K562 (cell line): ENCODE data around the gene NPFF.

Experiments used
- ARID3A ChIP-seq: IDR thresholded peaks from 2 replicates; pipeline ENCODE4 v1.6.1; 2012; ENCODE audit warnings: low read depth, low read length, improper control_type of control experiment, borderline replicate concordance
- CHD7 ChIP-seq: fragments of 200-600 bp; sonication (generic); IDR thresholded peaks from one replicate; pipeline ENCODE4 v1.6.1; 2012; ENCODE audit warnings: mild to moderate bottlenecking, low read depth, low read length, inconsistent platforms
- ELK1 ChIP-seq: sonication (generic); formaldehyde crosslinking; IDR thresholded peaks from 2 replicates; pipeline ENCODE4 v1.8.1; 2022; ENCODE audit warnings: missing genetic modification reagents
- SP1 ChIP-seq: sonication (generic); formaldehyde crosslinking; IDR thresholded peaks from 2 replicates; pipeline ENCODE4 v1.8.1; 2022; ENCODE audit warnings: mild to moderate bottlenecking, missing genetic modification reagents
- SPI1 ChIP-seq: IDR thresholded peaks from 2 replicates; pipeline ENCODE4 v1.6.1; 2011; ENCODE audit warnings: low read depth, low read length, control low read depth, borderline replicate concordance
- TSHZ1 ChIP-seq: fragments of 250-450 bp; sonication (Bioruptor Pico); IDR thresholded peaks from 2 replicates; pipeline ENCODE4 v1.4.0; 2020; ENCODE audit warnings: mild to moderate bottlenecking, moderate library complexity
- YBX1 ChIP-seq: fragments of 450-650 bp; IDR thresholded peaks from 2 replicates; pipeline ENCODE4 v1.7.1; 2016; ENCODE audit warnings: mild to moderate bottlenecking
- ZC3H11A ChIP-seq: IDR thresholded peaks from 2 replicates; pipeline ENCODE4 v1.6.1; 2012; ENCODE audit warnings: low read depth, low read length, improper control_type of control experiment

GRCh38 chr12:53484686-53485575 lies 22.4 kb downstream of the NPFF start:
- no peak for TF ChIP-seq TSHZ1 (CRISPR knock-in tag)
- no peak for TF ChIP-seq SPI1
- TF ChIP-seq YBX1: no peak
- no peak for TF ChIP-seq ELK1 (CRISPR knock-in tag)
- no peak for TF ChIP-seq SP1 (CRISPR knock-in tag)
- no peak for TF ChIP-seq ARID3A
- TF ChIP-seq ZC3H11A: no peak
- TF ChIP-seq CHD7: no peak
